SK-N-DZ (cell line): ENCODE results near the gene LIX1.

ENCODE experiments used
- DNase-seq: peaks from one replicate; pipeline ENCODE4 v3.0.0-alpha.2; 2015; ENCODE audit warnings: low spot score
- small RNA-seq, 2 experiments: library from RNA; depleted of rRNA; stranded (forward); fragments of <200 nt; gene quantifications; one replicate each; pipeline ENCODE3, GENCODE V24; 2014

LIX1 gene

GRCh38 chr5:97075649-97076048 is 66.8 kb downstream of the LIX1 start:
- DNase-seq: no peak

- DNase-seq: no peak
These were observed 67.4 kb downstream of the LIX1 start for GRCh38 chr5:97074859-97075489.

GRCh38 chr5:97073420-97073819 is 69.0 kb downstream of the LIX1 start:
- DNase-seq: no peak

- no peak for DNase-seq
These were observed 69.7 kb downstream of the LIX1 start for GRCh38 chr5:97072696-97073095.

GRCh38 chr5:97071993-97072392 is 70.4 kb downstream of the LIX1 start:
- no peak for DNase-seq

- no peak for DNase-seq
These were observed 71.3 kb downstream of the LIX1 start for GRCh38 chr5:97071101-97071500.

- DNase-seq: no peak
These were observed 72.2 kb downstream of the LIX1 start for GRCh38 chr5:97070234-97070633.

GRCh38 chr5:97067296-97067850 is 75.0 kb downstream of the LIX1 start:
- DNase-seq: peak; percentile 47

- no peak for DNase-seq
These were observed 76.9 kb downstream of the LIX1 start for GRCh38 chr5:97065475-97065874.

- DNase-seq: no peak
These were observed 79.2 kb downstream of the LIX1 start for GRCh38 chr5:97063251-97063650.

- DNase-seq: no peak
These were observed 80.4 kb downstream of the LIX1 start for GRCh38 chr5:97062046-97062445.

- no peak for DNase-seq
These were observed 86.1 kb downstream of the LIX1 start for GRCh38 chr5:97056263-97056662.

- no peak for DNase-seq
These were observed 93.2 kb downstream of the LIX1 start for GRCh38 chr5:97049175-97049574.

GRCh38 chr5:97047076-97047475 is 95.3 kb downstream of the LIX1 start:
- DNase-seq: no peak

- DNase-seq: no peak
These were observed 96.0 kb downstream of the LIX1 start for GRCh38 chr5:97046270-97046982.

- DNase-seq: no peak
These were observed 98.4 kb downstream of the LIX1 start for GRCh38 chr5:97044052-97044451.

GRCh38 chr5:97043511-97043910 is 98.9 kb downstream of the LIX1 start:
- no peak for DNase-seq

- no peak for DNase-seq
These were observed 99.4 kb downstream of the LIX1 start for GRCh38 chr5:97042996-97043395.

Small RNA genes within 50 kb of the gene (small RNA-seq; reads per million reads assigned to genes)
- 0 reads per million in 2 experiments for gene RNU1-73P
